ENCODE results near the gene RAVER1.

RAVER1 gene

DNA sequence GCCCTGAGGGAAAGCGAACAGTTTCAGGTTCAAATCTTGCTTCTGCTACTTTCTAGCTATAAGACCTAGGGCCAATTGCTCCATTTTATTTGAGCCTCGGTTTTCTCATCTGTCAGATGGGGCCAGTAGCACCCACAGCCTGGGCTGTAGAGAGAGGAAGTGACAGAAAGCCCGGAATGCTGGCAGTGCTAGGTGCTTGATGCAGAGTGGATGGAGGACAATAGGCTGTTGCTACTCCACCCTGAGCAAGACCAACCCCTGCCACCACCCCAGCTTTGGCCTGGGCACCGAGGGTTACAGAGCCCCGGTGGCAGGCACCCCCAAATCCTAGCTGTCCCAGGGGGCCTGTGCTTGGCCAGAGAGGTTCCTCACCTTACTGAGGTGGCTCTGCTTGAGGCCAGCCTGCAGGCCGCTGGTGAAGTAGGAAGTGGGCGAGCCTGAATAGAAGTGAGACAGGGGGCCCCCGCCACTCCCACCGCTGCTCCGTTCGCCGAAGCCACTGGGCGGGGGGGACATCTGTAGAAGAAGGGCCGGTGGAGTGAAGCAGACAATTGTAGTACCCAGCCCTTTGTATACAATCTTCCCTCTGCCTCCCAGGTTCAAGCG, 15.4 kb downstream of the RAVER1 start:
- no peak for DNase-seq (ENCODE audit: low read depth in 2 of 2)

DNA sequence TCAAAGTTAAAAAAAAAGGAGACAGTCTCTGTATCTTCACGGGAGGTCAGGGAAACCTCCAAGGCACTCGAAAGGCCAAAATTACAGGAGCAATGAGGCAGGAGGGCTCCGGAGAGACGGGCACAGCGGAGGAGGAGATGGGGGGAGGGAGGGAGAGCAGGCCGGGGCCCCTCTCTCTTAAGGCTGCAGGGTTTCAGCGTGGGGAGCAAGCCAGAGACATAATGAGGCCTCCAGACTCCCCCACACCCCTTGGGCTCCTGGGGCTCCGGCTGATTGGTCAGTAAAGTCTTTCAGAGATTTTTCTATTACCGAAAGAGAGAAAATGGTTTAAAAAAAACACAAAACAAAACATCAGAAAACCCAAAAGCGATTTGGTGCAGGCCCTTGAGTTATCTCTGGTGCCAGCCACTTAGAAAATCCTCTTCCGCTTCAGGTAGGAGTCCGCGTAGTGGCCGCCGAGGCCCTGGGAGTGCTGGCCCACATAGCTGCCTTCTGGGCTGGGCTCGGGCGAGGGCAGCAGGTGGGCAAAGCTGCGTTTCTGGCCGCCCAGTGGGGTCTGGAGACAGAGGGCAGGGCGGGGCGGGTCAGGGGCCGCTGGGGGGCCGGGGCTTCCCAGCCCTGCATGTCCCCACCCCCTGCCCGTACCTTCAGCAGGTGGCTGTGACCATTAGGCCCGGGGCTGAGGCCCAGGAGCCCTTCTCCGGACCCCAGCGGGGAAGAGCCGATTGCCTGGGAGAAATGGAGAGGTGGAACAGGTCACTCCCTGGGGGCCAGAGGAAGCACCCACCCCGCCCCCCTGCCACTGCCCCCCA, 16.1 kb downstream of the RAVER1 start:
- no peak for DNase-seq (ENCODE audit: low read depth in 2 of 2)

DNA sequence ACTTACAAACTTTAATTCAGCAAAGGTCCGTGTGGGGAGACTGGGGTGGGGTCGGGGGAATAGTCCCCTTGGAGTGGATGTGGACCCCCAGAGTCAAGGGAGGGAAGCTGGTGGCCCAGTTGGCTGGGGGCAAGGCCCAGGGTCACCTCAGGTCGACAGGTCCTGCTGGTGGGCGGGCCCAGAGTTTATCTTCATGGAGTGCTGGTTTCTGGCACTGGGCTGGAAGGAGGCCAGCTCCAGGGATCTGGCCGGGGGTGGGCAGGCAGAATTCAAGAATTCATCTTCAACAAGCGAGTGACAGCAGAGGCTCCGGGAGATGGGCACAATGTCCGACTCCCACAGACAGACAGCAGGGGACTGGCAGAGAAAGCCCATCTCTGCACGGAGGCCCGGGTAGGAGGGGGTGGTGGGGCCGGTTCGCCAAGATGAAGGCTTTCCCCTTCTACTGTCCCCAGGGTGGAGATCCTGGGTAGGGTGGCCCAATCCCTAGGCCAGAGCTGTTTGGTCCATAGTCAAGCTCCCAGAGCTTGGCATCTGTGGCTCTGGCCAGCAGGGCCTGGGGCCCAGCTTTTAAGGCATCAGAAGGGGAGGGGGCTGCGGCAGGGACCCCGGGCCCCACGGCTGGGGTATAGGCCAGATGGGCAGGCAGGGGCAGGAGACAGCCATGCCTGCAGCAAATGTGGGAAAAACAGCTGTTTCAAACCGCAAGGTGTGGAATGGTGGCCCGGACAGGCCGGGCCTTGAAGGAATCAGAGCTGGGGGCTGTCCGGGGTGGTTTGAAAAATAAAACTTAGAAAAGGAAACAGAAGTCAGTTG, 16.9 kb downstream of the RAVER1 start:
- DNase-seq (ENCODE audit: low read depth in 2 of 2), result no peak

DNA sequence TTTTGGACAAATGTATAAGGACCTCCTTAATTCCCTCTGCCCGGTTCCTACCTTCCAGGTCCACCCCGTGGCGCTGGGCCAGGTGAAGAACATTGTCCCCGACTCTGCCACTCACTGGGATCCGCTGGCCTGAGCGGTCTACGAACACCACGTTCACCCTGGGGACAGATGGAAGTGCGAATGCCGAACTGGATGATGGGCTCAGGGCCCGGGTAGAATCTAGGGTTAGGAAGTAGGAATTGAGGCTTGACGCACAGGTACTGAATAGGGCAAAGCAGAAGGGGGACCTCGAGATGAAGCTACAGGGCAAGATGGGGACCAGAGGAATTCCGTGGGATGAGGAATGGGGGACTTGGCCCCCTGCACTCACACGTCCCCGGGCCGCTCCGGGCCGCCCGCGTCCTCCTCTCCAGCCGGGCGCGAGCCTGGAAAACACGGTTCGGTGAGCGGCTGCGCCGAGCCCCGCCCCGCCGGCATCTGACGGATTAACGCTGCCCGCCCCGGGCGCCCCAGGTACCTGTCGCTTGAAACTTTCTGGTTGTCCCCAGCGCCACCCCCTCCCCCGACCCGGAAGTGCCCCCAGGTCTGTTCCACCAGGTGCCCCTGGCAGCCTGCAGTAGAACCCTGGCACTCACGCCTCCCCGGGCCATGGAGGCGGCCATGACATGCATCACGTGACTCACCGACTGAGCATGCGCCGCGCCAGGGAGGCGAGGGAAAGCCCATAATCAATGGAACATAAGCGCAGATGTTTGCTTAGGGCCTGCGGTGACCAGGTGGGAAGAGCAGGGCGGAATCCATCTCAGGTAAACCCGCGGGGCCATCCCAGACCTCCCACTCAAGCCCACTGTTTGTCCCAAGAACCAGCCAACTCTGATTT, 17.8 kb downstream of the RAVER1 start, which contains the start of gene FDX2:
Gene FDX2, minus strand, starts transcription at position 681 of the 880 bp plus-strand sequence. Its CDS starts 19 bp downstream, at position 662.
- DNase-seq (ENCODE audit: low read depth in 2 of 2), result peak; percentile 90 to 92

DNA sequence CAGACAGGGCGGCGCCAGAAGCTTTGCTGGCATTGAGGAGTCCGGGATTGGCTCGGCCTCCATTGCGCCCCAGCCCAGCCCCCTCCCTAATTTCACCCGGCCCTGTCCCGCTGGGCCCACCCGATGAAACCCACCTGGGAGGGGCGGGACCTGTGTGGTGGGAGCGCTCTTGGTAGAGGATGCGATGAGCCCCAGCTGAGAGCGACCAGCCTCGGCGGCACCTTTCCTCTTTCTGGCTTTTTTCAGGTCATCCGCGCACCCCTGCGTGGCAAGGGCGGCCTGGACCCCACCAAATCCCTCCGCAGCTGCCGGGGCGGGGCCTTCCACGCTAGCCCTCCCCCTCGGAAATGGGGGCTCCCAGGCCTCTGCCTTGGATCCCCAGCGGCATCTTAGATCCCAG, 23.9 kb downstream of the RAVER1 start, which contains the start of gene ZGLP1:
Gene ZGLP1, minus strand, starts transcription at position 393 of the 400 bp plus-strand sequence.
- DNase-seq (ENCODE audit: low read depth in 2 of 2), result no peak

DNA sequence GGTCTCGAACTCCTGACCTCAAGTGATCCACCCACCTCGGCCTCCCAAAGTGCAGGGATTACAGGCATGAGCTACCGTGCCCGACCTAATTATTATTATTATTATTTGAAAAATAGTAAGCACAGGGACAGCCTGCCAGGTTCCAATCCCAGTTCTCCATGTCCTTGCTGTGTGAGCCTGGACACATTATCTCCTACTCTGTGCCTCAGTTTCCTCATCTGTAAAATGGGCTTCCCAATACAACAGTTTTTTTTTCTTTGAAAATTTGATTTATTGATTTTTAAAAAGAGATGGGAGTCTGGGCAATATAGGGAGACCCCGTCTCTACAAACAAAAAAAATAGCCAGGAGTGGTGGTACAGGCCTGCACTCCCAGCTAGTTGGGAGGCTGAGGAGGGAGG, 27.0 kb downstream of the RAVER1 start:
- no peak for DNase-seq (ENCODE audit: low read depth in 2 of 2)

DNA sequence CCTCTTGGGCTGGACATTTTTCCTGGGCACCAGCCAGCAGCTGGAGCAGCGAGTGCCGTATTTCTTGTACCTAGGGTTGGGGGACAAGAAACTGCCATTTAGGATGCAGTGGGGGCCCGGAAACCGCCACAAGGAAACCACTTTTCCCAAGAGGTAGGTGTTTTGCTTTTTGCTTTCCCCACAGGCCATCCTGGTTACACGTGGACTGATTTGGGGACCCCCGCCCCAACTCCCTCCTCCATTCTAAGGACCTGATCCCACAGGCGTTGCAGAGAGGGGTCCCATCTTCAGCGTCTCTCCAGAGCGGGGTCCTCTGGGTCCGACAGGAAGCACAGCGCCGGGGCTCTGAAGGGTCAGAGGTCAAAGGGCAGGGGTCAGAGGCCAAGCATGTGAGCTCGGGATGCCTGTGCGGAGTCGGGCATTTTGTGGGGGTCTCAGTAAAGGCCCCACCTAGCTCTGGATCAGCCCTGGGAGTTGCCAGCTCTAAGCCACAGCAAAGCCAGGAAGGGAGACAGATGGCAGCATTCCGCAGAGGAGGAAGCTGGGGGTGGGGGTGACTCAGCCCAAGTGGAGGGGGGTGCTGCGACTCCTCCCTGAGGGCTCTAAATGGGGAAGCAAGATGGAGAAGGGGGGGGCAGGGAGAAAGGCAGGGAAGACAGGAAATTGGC, 28.1 kb downstream of the RAVER1 start:
- DNase-seq (ENCODE audit: low read depth in 2 of 2), result no peak

DNA sequence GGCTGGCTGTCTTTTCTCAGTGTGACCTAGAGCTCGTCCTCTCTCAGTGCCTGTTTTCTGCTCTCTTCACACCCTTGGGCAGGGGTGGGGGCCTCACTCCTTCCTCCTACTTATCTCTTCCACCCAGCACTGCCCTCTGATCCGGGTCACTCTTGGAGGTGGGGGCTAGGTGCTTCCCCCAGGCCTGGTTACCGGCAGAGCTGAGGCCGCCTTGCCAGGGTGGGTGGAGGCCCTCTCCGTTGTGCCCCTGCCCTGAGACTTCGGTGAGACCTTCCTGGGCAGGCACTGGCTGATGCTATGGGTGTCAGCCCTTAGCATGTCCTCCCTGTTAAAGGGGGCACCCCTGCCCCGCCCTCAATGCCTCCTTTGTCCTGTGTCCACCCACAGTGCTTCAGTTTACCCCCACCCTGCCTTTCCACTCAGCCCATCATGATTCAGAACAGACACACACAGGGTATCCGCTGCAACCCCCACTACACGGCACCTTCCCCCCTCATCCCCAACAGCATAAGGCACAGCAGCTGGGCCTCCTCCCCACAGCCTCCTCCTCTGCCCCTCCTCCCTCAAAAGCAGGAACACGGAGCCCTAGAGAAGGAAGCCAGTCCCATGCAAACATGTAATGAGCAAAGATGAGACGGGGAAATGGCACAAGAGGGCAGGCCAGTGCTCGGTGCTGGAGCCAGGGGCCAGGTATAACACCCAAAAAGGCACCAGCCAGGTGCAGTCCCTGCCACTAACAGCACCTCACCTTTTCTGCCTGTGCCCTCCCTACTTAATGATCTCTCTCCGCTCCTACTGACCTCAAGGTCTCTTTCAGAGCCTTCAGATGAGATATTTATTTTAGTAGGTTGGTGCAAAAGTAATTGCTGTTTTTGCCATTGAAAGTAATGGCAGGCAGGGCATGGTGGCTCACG, 33.5 kb downstream of the RAVER1 start:
- DNase-seq (ENCODE audit: low read depth in 2 of 2), result no peak

DNA sequence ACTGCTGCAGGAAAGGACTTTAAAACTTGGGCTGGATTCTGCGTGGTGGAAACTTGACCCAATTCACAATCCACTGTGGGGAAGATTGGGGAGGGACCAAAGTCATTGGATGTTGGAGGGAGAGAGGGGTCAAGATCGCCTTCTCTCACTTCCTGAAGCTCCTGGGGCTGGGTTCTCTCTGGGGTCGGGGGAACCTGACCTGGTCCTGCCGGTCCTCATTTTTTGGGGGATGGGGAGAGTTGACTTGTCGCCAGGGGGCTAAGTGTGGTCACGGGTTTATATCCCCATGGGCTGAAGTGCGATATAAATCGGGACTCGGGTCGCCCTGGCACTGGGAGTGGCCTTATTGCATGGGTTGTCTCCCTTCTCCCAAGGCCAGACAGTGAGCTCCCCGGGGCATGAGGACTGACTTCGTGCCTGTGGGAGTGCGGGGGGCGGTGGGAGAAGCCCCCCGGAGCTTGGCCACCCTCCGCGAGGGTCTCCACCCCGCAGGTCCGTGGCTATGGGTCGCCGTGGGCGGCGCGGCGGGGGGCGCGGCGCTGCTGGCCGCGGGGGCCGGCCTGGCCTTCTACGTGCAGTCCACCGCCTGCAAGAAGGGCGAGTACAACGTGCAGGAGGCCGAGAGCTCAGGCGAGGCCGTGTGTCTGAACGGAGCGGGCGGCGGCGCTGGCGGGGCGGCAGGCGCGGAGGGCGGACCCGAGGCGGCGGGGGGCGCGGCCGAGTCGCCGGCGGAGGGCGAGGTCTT, 37.3 kb downstream of the RAVER1 start:
- DNase-seq (ENCODE audit: low read depth in 2 of 2), result no peak

DNA sequence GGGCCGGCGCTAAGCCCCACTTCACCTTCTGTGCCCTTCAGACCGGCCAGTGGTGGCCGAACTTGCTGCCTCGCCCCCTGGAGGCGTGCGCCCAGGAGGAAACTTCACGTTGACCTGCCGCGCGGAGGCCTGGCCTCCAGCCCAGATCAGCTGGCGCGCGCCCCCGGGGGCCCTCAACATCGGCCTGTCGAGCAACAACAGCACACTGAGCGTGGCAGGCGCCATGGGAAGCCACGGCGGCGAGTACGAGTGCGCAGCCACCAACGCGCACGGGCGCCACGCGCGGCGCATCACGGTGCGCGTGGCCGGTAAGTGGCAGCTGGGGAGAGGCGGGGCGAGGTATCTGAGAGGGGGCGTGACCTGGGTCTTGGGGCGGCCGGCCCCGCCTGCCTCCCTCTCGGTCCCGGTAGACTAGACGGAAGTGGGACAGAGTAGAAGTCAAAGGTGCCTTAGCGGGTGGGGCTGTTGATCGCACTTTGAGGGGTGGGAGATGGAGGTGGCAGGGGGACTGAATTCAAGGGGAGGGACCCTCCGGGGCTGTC, 38.0 kb downstream of the RAVER1 start:
- DNase-seq (ENCODE audit: low read depth in 2 of 2), result no peak

DNA sequence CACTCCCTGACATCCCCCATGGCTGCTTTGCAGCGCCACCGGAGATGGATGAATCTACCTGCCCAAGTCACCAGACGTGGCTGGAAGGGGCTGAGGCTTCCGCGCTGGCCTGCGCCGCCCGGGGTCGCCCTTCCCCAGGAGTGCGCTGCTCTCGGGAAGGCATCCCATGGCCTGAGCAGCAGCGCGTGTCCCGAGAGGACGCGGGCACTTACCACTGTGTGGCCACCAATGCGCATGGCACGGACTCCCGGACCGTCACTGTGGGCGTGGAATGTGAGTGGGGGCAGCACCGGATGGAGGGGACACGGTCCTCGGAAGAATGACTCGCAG, 39.0 kb downstream of the RAVER1 start:
- no peak for DNase-seq (ENCODE audit: low read depth in 2 of 2)

DNA sequence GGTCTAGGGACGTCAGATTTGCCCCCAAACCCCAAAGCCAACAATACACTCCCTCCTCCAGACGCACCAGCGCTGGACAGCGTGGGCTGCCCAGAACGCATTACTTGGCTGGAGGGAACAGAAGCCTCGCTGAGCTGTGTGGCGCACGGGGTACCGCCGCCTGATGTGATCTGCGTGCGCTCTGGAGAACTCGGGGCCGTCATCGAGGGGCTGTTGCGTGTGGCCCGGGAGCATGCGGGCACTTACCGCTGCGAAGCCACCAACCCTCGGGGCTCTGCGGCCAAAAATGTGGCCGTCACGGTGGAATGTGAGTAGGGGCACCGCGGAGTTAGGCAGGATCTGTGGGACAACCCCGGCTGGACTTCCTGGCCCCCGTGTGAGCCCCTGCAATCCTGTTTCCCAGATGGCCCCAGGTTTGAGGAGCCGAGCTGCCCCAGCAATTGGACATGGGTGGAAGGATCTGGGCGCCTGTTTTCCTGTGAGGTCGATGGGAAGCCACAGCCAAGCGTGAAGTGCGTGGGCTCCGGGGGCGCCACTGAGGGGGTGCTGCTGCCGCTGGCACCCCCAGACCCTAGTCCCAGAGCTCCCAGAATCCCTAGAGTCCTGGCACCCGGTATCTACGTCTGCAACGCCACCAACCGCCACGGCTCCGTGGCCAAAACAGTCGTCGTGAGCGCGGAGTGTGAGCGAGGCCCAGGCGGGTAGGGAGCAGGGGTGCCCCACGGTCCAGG, 39.5 kb downstream of the RAVER1 start:
- DNase-seq (ENCODE audit: low read depth in 2 of 2), result no peak

DNA sequence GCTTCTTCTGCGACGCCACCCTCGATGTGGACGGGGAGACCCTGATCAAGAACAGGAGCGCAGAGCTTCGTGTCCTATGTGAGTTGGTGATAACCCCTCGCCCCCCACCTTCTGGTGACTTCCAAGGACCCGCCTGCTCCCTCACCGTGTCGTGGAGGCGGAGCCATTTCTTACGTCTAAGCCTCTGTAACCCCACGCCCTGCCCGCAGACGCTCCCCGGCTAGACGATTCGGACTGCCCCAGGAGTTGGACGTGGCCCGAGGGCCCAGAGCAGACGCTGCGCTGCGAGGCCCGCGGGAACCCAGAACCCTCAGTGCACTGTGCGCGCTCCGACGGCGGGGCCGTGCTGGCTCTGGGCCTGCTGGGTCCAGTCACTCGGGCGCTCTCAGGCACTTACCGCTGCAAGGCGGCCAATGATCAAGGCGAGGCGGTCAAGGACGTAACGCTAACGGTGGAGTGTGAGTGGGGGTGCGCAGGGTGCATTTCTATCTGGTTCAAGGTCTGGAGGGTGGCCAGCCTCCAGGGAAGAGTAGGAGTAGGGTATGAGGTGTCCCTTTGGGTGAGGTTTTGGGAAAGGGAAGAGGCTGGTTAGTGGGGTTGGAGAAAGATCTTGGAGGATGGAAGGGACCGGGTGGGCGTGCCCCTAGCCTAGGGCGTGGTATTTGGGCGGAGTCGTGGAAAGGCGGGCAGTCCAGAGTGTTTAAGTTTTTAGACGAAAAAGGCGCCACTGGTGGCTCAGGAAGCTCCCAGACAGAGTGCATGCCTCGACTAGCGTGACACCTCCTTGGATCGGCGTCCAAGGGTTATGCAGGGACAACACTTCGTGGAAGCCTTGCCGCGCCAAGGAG, 40.3 kb downstream of the RAVER1 start:
- DNase-seq (ENCODE audit: low read depth in 2 of 2), result no peak

DNA sequence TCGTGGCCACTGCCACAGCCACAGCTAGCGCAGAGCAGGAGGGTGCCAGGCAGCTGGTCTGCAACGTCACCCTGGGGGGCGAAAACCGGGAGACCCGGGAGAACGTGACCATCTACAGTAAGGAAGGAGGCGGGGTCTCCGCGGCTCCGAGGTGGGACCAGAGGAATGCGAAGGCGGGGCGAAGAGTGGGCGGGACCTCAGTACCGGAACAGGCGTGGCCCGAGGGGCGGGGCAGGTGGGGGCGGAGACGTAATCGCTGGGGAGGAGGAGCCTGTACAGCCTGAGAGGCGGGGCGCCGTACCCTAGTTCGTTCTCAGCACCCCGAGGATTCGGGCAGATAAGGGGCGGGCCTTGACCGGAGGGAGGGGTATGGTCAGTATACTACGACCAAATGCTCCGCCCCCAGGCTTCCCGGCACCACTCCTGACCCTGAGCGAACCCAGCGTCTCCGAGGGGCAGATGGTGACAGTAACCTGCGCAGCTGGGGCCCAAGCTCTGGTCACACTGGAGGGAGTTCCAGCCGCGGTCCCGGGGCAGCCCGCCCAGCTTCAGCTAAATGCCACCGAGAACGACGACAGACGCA, 41.0 kb downstream of the RAVER1 start:
- DNase-seq (ENCODE audit: low read depth in 2 of 2), result peak in 1 of 2 donors; percentile 75

DNA sequence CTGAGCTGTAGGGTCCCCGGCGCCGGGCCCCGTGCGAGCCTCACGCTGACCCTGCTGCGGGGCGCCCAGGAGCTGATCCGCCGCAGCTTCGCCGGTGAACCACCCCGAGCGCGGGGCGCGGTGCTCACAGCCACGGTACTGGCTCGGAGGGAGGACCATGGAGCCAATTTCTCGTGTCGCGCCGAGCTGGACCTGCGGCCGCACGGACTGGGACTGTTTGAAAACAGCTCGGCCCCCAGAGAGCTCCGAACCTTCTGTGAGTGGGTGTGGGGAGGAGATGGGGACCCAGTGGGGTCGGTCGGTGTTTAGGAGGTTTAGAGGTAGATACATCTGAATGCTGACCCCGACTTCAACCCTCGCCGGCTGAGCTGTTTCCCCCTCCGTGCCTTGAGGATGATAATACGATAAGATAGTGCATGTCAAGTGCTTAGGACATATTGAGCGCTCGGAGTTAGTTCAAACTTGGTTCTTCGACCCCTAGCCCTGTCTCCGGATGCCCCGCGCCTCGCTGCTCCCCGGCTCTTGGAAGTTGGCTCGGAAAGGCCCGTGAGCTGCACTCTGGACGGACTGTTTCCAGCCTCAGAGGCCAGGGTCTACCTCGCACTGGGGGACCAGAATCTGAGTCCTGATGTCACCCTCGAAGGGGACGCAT, 41.6 kb downstream of the RAVER1 start:
- no peak for DNase-seq (ENCODE audit: low read depth in 2 of 2)

DNA sequence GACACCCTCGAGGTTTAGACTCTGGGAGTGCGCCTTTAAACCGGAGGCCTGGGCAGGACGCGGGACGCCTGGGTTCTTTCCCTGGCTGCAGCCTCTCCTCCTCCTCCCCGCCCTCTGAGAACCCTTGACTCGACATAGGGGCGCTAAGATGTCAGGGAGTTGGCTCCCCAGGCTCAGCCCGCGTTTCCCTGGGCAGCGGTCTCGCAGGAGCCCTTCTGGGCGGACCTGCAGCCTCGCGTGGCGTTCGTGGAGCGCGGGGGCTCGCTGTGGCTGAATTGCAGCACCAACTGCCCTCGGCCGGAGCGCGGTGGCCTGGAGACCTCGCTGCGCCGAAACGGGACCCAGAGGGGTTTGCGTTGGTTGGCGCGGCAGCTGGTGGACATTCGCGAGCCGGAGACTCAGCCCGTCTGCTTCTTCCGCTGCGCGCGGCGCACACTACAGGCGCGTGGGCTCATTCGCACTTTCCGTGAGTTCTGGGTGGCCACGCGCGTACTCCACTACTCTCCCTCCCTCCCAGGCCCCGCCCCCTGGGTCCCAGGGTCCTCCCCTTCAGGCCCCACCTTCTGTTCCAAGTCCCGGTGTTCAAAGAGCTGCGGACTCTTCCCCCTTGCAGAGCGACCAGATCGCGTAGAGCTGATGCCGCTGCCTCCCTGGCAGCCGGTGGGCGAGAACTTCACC, 42.3 kb downstream of the RAVER1 start:
- DNase-seq (ENCODE audit: low read depth in 2 of 2), result no peak

All from activated CD4-positive, alpha-beta T cell treated with anti-CD3 and anti-CD28 coated beads for 24 hours (primary cell).